NCI-H345 treated with DMSO at 0.1 percent for 48 hours (cell line): ENCODE measurements around the gene VWA2.

Experiments used
- DNase-seq: peaks from one replicate; lab custom pipeline; 2025; ENCODE audit not compliant: unreplicated experiment; lab: John Stamatoyannopoulos, UW

VWA2 gene

DNA sequence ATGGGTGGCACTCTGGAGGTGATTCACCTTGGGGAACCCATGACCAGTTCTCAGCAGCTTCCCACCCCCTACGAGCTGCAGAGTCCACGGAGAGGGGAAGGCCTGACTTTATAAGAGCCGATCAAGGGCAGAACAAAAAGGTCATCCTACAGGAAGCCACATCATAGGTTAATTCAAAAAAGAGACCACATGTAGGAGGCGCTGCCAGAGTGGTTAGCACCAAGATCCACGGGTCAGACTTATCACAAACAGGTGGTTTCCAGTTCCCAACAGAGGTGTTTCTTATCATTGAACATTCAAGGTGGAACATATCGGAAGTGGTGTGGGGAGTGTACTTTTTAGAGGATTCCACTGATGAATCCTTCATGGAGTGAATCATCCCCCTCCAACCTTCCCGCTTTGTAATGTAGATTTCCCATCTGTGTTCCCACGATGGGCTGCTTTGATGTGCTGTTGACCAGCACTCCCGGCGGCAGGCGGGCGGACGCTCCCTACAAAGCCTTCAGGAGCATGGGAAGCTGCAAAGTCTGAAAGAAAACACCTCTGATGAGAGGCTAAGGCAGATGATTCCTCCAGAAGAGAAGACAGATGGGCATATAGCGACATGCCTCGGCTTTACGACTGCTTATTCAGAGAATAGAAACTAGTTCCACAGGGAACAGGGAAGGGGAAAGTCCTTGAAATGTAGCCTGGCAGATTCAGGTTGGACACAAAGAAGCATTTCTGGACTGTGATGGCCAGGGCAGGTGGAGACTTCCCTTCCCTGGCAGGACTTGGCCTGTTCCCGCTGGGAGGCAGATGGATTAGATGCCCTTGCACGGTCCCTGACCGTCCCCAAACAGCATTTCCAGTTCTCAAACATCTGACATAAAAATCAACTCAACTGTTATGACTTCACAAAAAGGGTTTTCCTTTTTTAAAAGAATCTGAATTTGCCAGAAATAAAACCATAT, 98.7 kb downstream of the VWA2 start:
- no peak for DNase-seq

DNA sequence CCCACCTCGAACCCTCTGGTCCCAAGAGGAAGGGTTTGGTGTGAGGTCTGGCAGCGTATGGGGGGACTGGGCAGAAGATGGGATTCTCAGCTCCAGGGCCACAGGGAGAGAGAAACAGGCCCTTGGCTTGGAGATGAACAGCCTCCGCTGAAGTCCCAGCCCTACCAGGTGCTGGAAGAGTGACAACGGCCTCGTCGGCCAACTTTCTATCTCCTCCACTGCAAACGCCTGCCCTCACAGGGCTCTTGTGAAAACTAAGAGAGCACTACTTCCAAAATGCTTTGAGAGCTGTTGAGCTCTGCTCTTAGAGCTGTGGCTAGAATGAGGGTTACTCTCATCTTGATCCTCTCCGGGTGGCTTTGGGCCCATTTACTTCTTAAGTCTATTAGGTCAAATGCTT, 101.8 kb downstream of the VWA2 start:
- DNase-seq: no peak
